ENCODE data around the gene SVEP1.

DNA sequence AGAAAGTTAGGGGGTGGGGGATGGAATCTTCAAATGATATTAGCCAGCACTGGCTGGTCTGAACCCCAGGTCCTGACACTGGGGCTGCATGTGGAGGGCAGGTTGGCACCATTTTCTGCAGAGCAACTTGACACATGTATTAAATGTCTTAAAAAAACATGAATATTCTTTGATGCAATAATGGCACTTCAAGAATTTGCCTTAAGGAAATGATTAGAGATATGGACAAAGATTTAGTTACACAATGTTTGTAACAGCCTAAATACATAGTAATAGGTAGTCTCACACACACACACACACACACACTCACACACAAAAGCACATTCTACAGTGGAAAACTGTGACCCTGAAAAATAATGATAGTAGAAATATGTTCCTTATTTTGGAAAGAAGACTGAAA lies 3.6 kb downstream of the SVEP1 start:
- TF ChIP-seq, protein P1, sequence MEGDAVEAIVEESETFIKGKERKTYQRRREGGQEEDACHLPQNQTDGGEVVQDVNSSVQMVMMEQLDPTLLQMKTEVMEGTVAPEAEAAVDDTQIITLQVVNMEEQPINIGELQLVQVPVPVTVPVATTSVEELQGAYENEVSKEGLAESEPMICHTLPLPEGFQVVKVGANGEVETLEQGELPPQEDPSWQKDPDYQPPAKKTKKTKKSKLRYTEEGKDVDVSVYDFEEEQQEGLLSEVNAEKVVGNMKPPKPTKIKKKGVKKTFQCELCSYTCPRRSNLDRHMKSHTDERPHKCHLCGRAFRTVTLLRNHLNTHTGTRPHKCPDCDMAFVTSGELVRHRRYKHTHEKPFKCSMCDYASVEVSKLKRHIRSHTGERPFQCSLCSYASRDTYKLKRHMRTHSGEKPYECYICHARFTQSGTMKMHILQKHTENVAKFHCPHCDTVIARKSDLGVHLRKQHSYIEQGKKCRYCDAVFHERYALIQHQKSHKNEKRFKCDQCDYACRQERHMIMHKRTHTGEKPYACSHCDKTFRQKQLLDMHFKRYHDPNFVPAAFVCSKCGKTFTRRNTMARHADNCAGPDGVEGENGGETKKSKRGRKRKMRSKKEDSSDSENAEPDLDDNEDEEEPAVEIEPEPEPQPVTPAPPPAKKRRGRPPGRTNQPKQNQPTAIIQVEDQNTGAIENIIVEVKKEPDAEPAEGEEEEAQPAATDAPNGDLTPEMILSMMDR (IDR thresholded peaks at IDR 0.05; ENCODE audit: poor library complexity): no peak
- no peak for TF ChIP-seq EZH2 (IDR thresholded peaks at IDR 0.05; ENCODE audit: borderline replicate concordance)

All from hepatocyte (in vitro differentiated cells).